HCT116 (cell line): Measurements from ENCODE around the gene ENTPD8. TPM values are rescaled to one million over a fixed set of nuclear protein-coding genes. Genes with fewer than 3 reads are reported as not detected.

Experiments
- ATAC-seq: fragments of 200-7000 bp; cut with Tn5 transposase; 2 replicates; pipeline ENCODE4 v1.9.1; 2020; ENCODE audit warnings: mild to moderate bottlenecking, moderate library complexity
- BruUV-seq: library from RNA; stranded (reverse); fragments of 400-500 nt; replicated peaks from 2 replicates; lab custom pipeline; 2021; lab: Mats Ljungman, UMichigan
- CTCF ChIA-PET: fragments of 300-600 bp; sonication (Branson Sonifier 250); formaldehyde crosslinking; loops from one replicate; lab custom pipeline; 2021; ENCODE audit warnings: antibody characterized with exemption; lab: Charles Lee
- POLR2A ChIA-PET: fragments of 300-600, 350-600 bp; sonication (Branson Sonifier 250); formaldehyde crosslinking; loops from one replicate; lab custom pipeline; 2021; ENCODE audit warnings: antibody characterized with exemption; lab: Charles Lee
- RAD21 ChIA-PET, 2 experiments: fragments of 300-600 bp; sonication (Branson Sonifier 250); formaldehyde crosslinking; loops; one replicate each; lab custom pipeline; 2023; ENCODE audit warnings: low total read pairs in 2 of 2; ENCODE audit not compliant: uncharacterized antibody in 2 of 2, unreplicated experiment in 2 of 2, low non-redundant PET in 1 of 2; lab: Charles Lee
- DNase-seq: peaks from one replicate; pipeline ENCODE4 v3.0.0-alpha.2; 2010; ENCODE audit warnings: low read depth, low spot score
- H2AFZ ChIP-seq: fragments of 200-600 bp; shearing (Covaris generic), sonication (generic); 2 replicates; pipeline ENCODE4 v1.6.1; 2017; ENCODE audit warnings: low read depth, mixed run types, mixed read lengths, antibody characterized with exemption, low read length; ENCODE audit not compliant: poor library complexity, severe bottlenecking
- H3K27ac ChIP-seq: 2 replicates; pipeline ENCODE4 v1.5.1; 2012; ENCODE audit warnings: low read depth, low read length
- H3K27me3 ChIP-seq: fragments of 200-600 bp; sonication (generic); 2 replicates; pipeline ENCODE4 v1.6.1; 2016; ENCODE audit warnings: mixed run types, low read length, mixed read lengths; ENCODE audit not compliant: insufficient read depth
- H3K36me3 ChIP-seq, 2 experiments: fragments of 200-500 bp in 1 of 2; fragments of 200-600 bp in 1 of 2; sonication (Bioruptor generic) in 1 of 2; sonication (generic) in 1 of 2; 2 replicates each; pipeline versions ENCODE4 v1.5.1 to v1.6.1; 2014 to 2016; ENCODE audit warnings: low read length in 2 of 2, inconsistent platforms in 1 of 2, mixed read lengths in 1 of 2, mixed run types in 1 of 2; ENCODE audit not compliant: insufficient read depth in 2 of 2, control insufficient read depth in 1 of 2
- H3K4me1 ChIP-seq, 2 experiments: fragments of 200-600 bp in 1 of 2; sonication (generic) in 1 of 2; 2 replicates each; pipeline versions ENCODE4 v1.5.1 to v1.6.1; 2012 to 2017; ENCODE audit warnings: low read length in 2 of 2, inconsistent platforms in 1 of 2, mild to moderate bottlenecking in 1 of 2, mixed read lengths in 1 of 2, mixed run types in 1 of 2, moderate library complexity in 1 of 2; ENCODE audit not compliant: insufficient read depth in 2 of 2, control insufficient read depth in 1 of 2
- H3K4me2 ChIP-seq: fragments of 200-600 bp; sonication (generic); 2 replicates; pipeline ENCODE4 v1.6.1; 2017; ENCODE audit warnings: mixed run types, low read length, mixed read lengths
- H3K4me3 ChIP-seq, 2 experiments: fragments of 200-600 bp in 1 of 2; sonication (generic) in 1 of 2; replicated peaks in 1 of 2; 2 replicates each; pipeline ENCODE4 v1.5.1; 2011 to 2016; ENCODE audit warnings: low read length in 2 of 2, control low read depth in 1 of 2, low read depth in 1 of 2, mild to moderate bottlenecking in 1 of 2, mixed read lengths in 1 of 2, mixed run types in 1 of 2
- H3K79me2 ChIP-seq: fragments of 200-600 bp; sonication (generic); 2 replicates; pipeline ENCODE4 v1.6.1; 2017; ENCODE audit warnings: mild to moderate bottlenecking, mixed run types, low read length, moderate library complexity, mixed read lengths; ENCODE audit not compliant: insufficient read depth
- H3K9ac ChIP-seq: fragments of 200-600 bp; sonication (generic); 2 replicates; pipeline ENCODE4 v1.6.1; 2016; ENCODE audit warnings: low read length, mixed read lengths
- H3K9me2 ChIP-seq: fragments of 200-600 bp; sonication (generic), shearing (Covaris generic); 2 replicates; pipeline ENCODE4 v1.6.1; 2017; ENCODE audit warnings: mixed run types, mild to moderate bottlenecking, moderate library complexity; ENCODE audit not compliant: insufficient read depth
- H3K9me3 ChIP-seq, 2 experiments: fragments of 200-500 bp in 1 of 2; fragments of 200-600 bp in 1 of 2; sonication (Bioruptor generic) in 1 of 2; sonication (generic) in 1 of 2; 2 replicates each; pipeline ENCODE4 v1.6.1; 2014 to 2017; ENCODE audit warnings: low read length in 2 of 2, mixed read lengths in 2 of 2, inconsistent platforms in 1 of 2, low read depth in 1 of 2, mild to moderate bottlenecking in 1 of 2, mixed run types in 1 of 2, moderate library complexity in 1 of 2; ENCODE audit not compliant: control insufficient read depth in 1 of 2, insufficient read depth in 1 of 2
- H4K20me1 ChIP-seq: fragments of 200-600 bp; sonication (generic), shearing (Covaris generic); 2 replicates; pipeline ENCODE4 v1.6.1; 2017; ENCODE audit warnings: mixed run types, mild to moderate bottlenecking, moderate library complexity; ENCODE audit not compliant: insufficient read depth
- ATF3 ChIP-seq: IDR thresholded peaks from 2 replicates; pipeline ENCODE4 v1.6.1; 2012
- CBX3 ChIP-seq: IDR thresholded peaks from 2 replicates; pipeline ENCODE4 v1.6.1; 2012; ENCODE audit warnings: low read depth
- CEBPB ChIP-seq: IDR thresholded peaks from 2 replicates; pipeline ENCODE4 v1.6.1; 2012; ENCODE audit warnings: low read depth
- CTCF ChIP-seq, 3 experiments: fragments of 200-600 bp in 1 of 3; sonication (generic) in 1 of 3; IDR thresholded peaks in 2 of 3; conservative IDR thresholded peaks in 1 of 3; 2 replicates each; pipeline ENCODE4 v1.5.1; 2012 to 2017; ENCODE audit warnings: low read depth in 2 of 3, low read length in 2 of 3, antibody characterized with exemption in 1 of 3, borderline replicate concordance in 1 of 3, control low read depth in 1 of 3, mild to moderate bottlenecking in 1 of 3, mixed read lengths in 1 of 3, mixed run types in 1 of 3, moderate library complexity in 1 of 3; ENCODE audit not compliant: insufficient read depth in 1 of 3
- EGR1 ChIP-seq: IDR thresholded peaks from 2 replicates; pipeline ENCODE4 v1.6.1; 2012; ENCODE audit warnings: low read depth
- JUND ChIP-seq: IDR thresholded peaks from 2 replicates; pipeline ENCODE4 v1.6.1; 2012
- MAX ChIP-seq: IDR thresholded peaks from 2 replicates; pipeline ENCODE4 v1.6.1; 2012
- POLR2A ChIP-seq: IDR thresholded peaks from 2 replicates; pipeline ENCODE4 v1.7.0; 2011; ENCODE audit warnings: borderline replicate concordance; ENCODE audit not compliant: insufficient read depth, insufficient read length; ENCODE audit errors: extremely low read depth
- POLR2AphosphoS5 ChIP-seq: IDR thresholded peaks from 2 replicates; pipeline ENCODE4 v1.6.1; 2011; ENCODE audit warnings: mild to moderate bottlenecking, low read depth, low read length, moderate library complexity
- RAD21 ChIP-seq: IDR thresholded peaks from 2 replicates; pipeline ENCODE4 v1.6.1; 2012; ENCODE audit warnings: low read depth, mild to moderate bottlenecking
- REST ChIP-seq: IDR thresholded peaks from 2 replicates; pipeline ENCODE4 v1.6.1; 2012; ENCODE audit warnings: low read depth
- SIN3A ChIP-seq: IDR thresholded peaks from 2 replicates; pipeline ENCODE4 v1.6.1; 2012; ENCODE audit warnings: low read depth
- SP1 ChIP-seq: IDR thresholded peaks from 2 replicates; pipeline ENCODE4 v1.6.1; 2012; ENCODE audit warnings: low read depth
- SRF ChIP-seq: IDR thresholded peaks from 2 replicates; pipeline ENCODE4 v1.6.1; 2012; ENCODE audit warnings: low read depth
- TCF7L2 ChIP-seq: IDR thresholded peaks from 2 replicates; pipeline ENCODE4 v1.7.0; 2011; ENCODE audit warnings: borderline replicate concordance, inconsistent platforms; ENCODE audit not compliant: insufficient read depth, insufficient read length; ENCODE audit errors: extremely low read depth
- YY1 ChIP-seq: IDR thresholded peaks from 2 replicates; pipeline ENCODE4 v1.6.1; 2011; ENCODE audit warnings: low read length, low read depth, moderate library complexity, mild to moderate bottlenecking; ENCODE audit not compliant: insufficient replicate concordance; ENCODE audit errors: extremely low read depth
- intact Hi-C: fragments of 100-400 bp; cut with micrococcal nuclease; formaldehyde crosslinking; loops from 2 replicates; pipeline ENCODE4 v1.10.0; 2022
- total RNA-seq: library from RNA; stranded (reverse); gene quantifications from one replicate; pipeline ENCODE4 v1.2.1, GENCODE V29; 2021; ENCODE audit not compliant: unreplicated experiment

ENTPD8 gene
- total RNA-seq, 1 experiment from 2014 or later = 1.7 TPM

GRCh38 chr9:137465720-137466388 lies 24.7 kb upstream of the ENTPD8 start:
- Histone ChIP-seq H3K9me2 (no peaks in the 10 kb centered on the region), H3K27ac (no peak overlapping the region), H3K4me3 (no peak overlapping the region), H2AFZ (no peak overlapping the region), H4K20me1 (no peaks in the 10 kb centered on the region), H3K4me1 (peaks cover 8 to 16% of the 10 kb centered on the region in 2 experiments; a peak in 3 of 4 replicates), H3K9ac (no peak overlapping the region), H3K9me3 (no peaks in the 10 kb centered on the region), H3K79me2 (no peaks in the 10 kb centered on the region), H3K36me3 (no peaks in the 10 kb centered on the region), H3K4me2 (no peak overlapping the region), H3K27me3 (no peaks in the 10 kb centered on the region)
- intact Hi-C loops = no loop called here
- DNase-seq (no peak), ATAC-seq (no peak)
- ChIA-PET RAD21 (no interaction called here), CTCF (no interaction called here), POLR2A (no interaction called here)
- no peak for TF ChIP-seq RAD21
- TF ChIP-seq SIN3A = no peak
- no peak for TF ChIP-seq ATF3
- TF ChIP-seq CTCF (IDR thresholded peaks at IDR 0.05 in 2 of 3, conservative IDR thresholded peaks at IDR 0.05 in 1 of 3; ENCODE audit: borderline replicate concordance in 1 of 3, insufficient read depth in 1 of 3, low read depth in 2 of 3, low read length in 2 of 3) = no peak
- no peak for TF ChIP-seq POLR2A
- TF ChIP-seq CEBPB = no peak
- TF ChIP-seq YY1 = no peak
- TF ChIP-seq EGR1 = no peak
- no peak for TF ChIP-seq REST
- TF ChIP-seq SRF = no peak
- TF ChIP-seq POLR2AphosphoS5 = no peak
- TF ChIP-seq MAX = no peak
- TF ChIP-seq CBX3 = no peak
- no peak for TF ChIP-seq JUND
- no peak for TF ChIP-seq TCF7L2
- no peak for TF ChIP-seq SP1
- no TSS peak for BruUV-seq
